IMR-90 (cell line): ENCODE results near the gene TAS2R8. TPM values are rescaled to one million over a fixed set of nuclear protein-coding genes. Genes with fewer than 3 reads are reported as not detected.

ENCODE experiments used
- ATAC-seq: fragments of 200-7000 bp; cut with Tn5 transposase; 2 replicates; pipeline ENCODE4 v1.9.1; 2020; ENCODE audit warnings: low read depth, mild to moderate bottlenecking, moderate library complexity
- Bru-seq: library from RNA; stranded (reverse); fragments of 400-500 nt; gene quantifications from one replicate; lab custom pipeline; 2021; lab: Mats Ljungman, UMichigan
- BruChase-seq, 2 experiments: library from RNA; stranded (reverse); fragments of 400-500 nt; gene quantifications; one replicate each; lab custom pipeline; 2021; lab: Mats Ljungman, UMichigan
- BruUV-seq: library from RNA; stranded (reverse); fragments of 400-500 nt; replicated peaks from 2 replicates; lab custom pipeline; 2021; lab: Mats Ljungman, UMichigan
- CTCF ChIA-PET: fragments of 300-600 bp; formaldehyde crosslinking; extraction: SDS; loops from one replicate; lab custom pipeline; 2021; ENCODE audit warnings: antibody characterized with exemption; lab: Yijun Ruan, JAX
- POLR2A ChIA-PET: fragments of 300-600 bp; sonication (Branson Sonifier 250); formaldehyde crosslinking; loops from one replicate; lab custom pipeline; 2022; ENCODE audit warnings: antibody characterized with exemption; ENCODE audit not compliant: unreplicated experiment; lab: Charles Lee
- DNase-seq: peaks from one replicate; pipeline ENCODE4 v3.0.0; 2013
- H2AFZ ChIP-seq: replicated peaks from 2 replicates; pipeline ENCODE3; 2013; ENCODE audit warnings: low read length, mild to moderate bottlenecking; ENCODE audit not compliant: poor library complexity
- H2AK5ac ChIP-seq: 2 replicates; pipeline ENCODE4 v1.6.1; 2013; ENCODE audit warnings: low read depth, low read length, inconsistent platforms
- H2AK9ac ChIP-seq: replicated peaks from 2 replicates; pipeline ENCODE3; 2013; ENCODE audit warnings: mild to moderate bottlenecking, low read depth, low read length, moderate library complexity; ENCODE audit not compliant: poor library complexity
- H2BK120ac ChIP-seq: 2 replicates; pipeline ENCODE4 v1.6.1; 2013; ENCODE audit warnings: low read depth, low read length, inconsistent platforms
- H2BK15ac ChIP-seq: 3 replicates; pipeline ENCODE4 v1.6.1; 2013; ENCODE audit warnings: low read depth, low read length, inconsistent platforms
- H2BK20ac ChIP-seq: 2 replicates; pipeline ENCODE4 v1.6.1; 2013; ENCODE audit warnings: low read depth, mild to moderate bottlenecking, inconsistent platforms, low read length, moderate library complexity
- H2BK5ac ChIP-seq: 2 replicates; pipeline ENCODE4 v1.6.1; 2013; ENCODE audit warnings: mild to moderate bottlenecking, low read depth, low read length, inconsistent platforms; ENCODE audit not compliant: poor library complexity, severe bottlenecking
- H3K14ac ChIP-seq: replicated peaks from 2 replicates; pipeline ENCODE4 v1.6.1; 2013; ENCODE audit warnings: low read depth, low read length, inconsistent platforms
- H3K18ac ChIP-seq: 2 replicates; pipeline ENCODE4 v1.6.1; 2013; ENCODE audit warnings: low read depth, low read length, control low read depth
- H3K23ac ChIP-seq: 2 replicates; pipeline ENCODE4 v1.6.1; 2013; ENCODE audit warnings: low read depth, low read length, inconsistent platforms
- H3K27ac ChIP-seq: 2 replicates; pipeline ENCODE4 v1.5.1; 2013; ENCODE audit warnings: mild to moderate bottlenecking, control low read depth, low read length; ENCODE audit not compliant: insufficient read depth
- H3K27me3 ChIP-seq: 2 replicates; pipeline ENCODE4 v1.6.1; 2013; ENCODE audit warnings: low read length; ENCODE audit not compliant: control insufficient read depth, insufficient read depth
- H3K36me3 ChIP-seq: 2 replicates; pipeline ENCODE4 v1.6.1; 2013; ENCODE audit warnings: low read length, mixed read lengths; ENCODE audit not compliant: control insufficient read depth, insufficient read depth
- H3K4ac ChIP-seq: 2 replicates; pipeline ENCODE4 v1.6.1; 2013; ENCODE audit warnings: low read depth, low read length, inconsistent platforms
- H3K4me1 ChIP-seq: 2 replicates; pipeline ENCODE4 v1.6.1; 2013; ENCODE audit warnings: low read length, mixed read lengths; ENCODE audit not compliant: control insufficient read depth, insufficient read depth
- H3K4me2 ChIP-seq: 2 replicates; pipeline ENCODE4 v1.6.1; 2013; ENCODE audit warnings: low read depth, mild to moderate bottlenecking, control low read depth, low read length, moderate library complexity
- H3K4me3 ChIP-seq: 2 replicates; pipeline ENCODE4 v1.5.1; 2013; ENCODE audit warnings: low read depth, mild to moderate bottlenecking, control low read depth, low read length, moderate library complexity; ENCODE audit not compliant: insufficient read depth
- H3K56ac ChIP-seq: 2 replicates; pipeline ENCODE4 v1.6.1; 2013; ENCODE audit warnings: low read length, inconsistent platforms; ENCODE audit not compliant: insufficient read depth; ENCODE audit errors: extremely low read depth
- H3K79me1 ChIP-seq, 2 experiments: 2 replicates each; pipeline ENCODE4 v1.6.1; 2013; ENCODE audit warnings: low read length in 2 of 2, inconsistent platforms in 1 of 2, low read depth in 1 of 2
- H3K9ac ChIP-seq: 2 replicates; pipeline ENCODE4 v1.6.1; 2013; ENCODE audit warnings: low read depth, low read length, control low read depth
- H3K9me1 ChIP-seq: 2 replicates; pipeline ENCODE4 v1.6.1; 2013; ENCODE audit warnings: low read length, inconsistent platforms; ENCODE audit not compliant: insufficient read depth
- H3K9me3 ChIP-seq: 2 replicates; pipeline ENCODE4 v1.6.1; 2013; ENCODE audit warnings: low read length; ENCODE audit not compliant: control insufficient read depth, insufficient read depth
- H4K20me1 ChIP-seq: 2 replicates; pipeline ENCODE4 v1.6.1; 2013; ENCODE audit warnings: low read length, inconsistent platforms; ENCODE audit not compliant: insufficient read depth
- H4K5ac ChIP-seq: 2 replicates; pipeline ENCODE4 v1.6.1; 2013; ENCODE audit warnings: mild to moderate bottlenecking, low read depth, low read length, control low read depth
- H4K8ac ChIP-seq, 2 experiments: 2 replicates each; pipeline ENCODE4 v1.6.1; 2013; ENCODE audit warnings: low read depth in 2 of 2, low read length in 2 of 2, control low read depth in 1 of 2, inconsistent platforms in 1 of 2
- H4K91ac ChIP-seq: 2 replicates; pipeline ENCODE4 v1.6.1; 2013; ENCODE audit warnings: low read depth, low read length, inconsistent platforms; ENCODE audit not compliant: insufficient read depth
- FOS ChIP-seq: fragments of 150-350 bp; IDR thresholded peaks from 2 replicates; pipeline ENCODE4 v1.6.1; 2016; ENCODE audit warnings: low read depth, low read length
- MAZ ChIP-seq: IDR thresholded peaks from 2 replicates; pipeline ENCODE4 v1.6.1; 2012; ENCODE audit warnings: low read depth, mild to moderate bottlenecking, low read length, improper control_type of control experiment, moderate library complexity, borderline replicate concordance
- WGBS, 2 experiments: methylation state at CpG; one replicate each; pipeline versions ENCODE4 v1.1.5 to v1.1.7; 2013; ENCODE audit warnings: missing lambda C conversion rate in 2 of 2; ENCODE audit not compliant: insufficient read length in 1 of 2; ENCODE audit errors: extremely low coverage in 2 of 2; 5-methylcytosine and 5-hydroxymethylcytosine counted together
- dilution Hi-C: fragments of 300-500 bp; cut with HindIII; formaldehyde crosslinking; loops from one replicate; pipeline ENCODE4 v1.14.3; 2018; ENCODE audit warnings: low sequenced_read_pairs; ENCODE audit not compliant: unreplicated experiment
- in situ Hi-C: fragments of 300-500 bp; cut with MboI; formaldehyde crosslinking; loops from 3 replicates; pipeline ENCODE4 v1.14.3; 2019; ENCODE audit warnings: low sequenced_read_pairs, inconsistent platforms, mixed read lengths
- intact Hi-C: fragments of 100-400 bp; cut with micrococcal nuclease; formaldehyde crosslinking; loops from 2 replicates; pipeline ENCODE4 v1.10.0; 2022
- long read RNA-seq: library from polyadenylated mRNA; unstranded; transcript quantifications from one replicate; pipeline ENCODE4 v2.0.0, GENCODE V29; 2021; ENCODE audit not compliant: unreplicated experiment
- polyA plus RNA-seq, 3 experiments: library from polyadenylated mRNA; depleted of rRNA; stranded (reverse); fragments of >200 nt; gene quantifications; 2 replicates each; pipeline ENCODE4 v1.2.3, GENCODE V29; 2012; ENCODE audit warnings: low replicate concordance in 1 of 3
- total RNA-seq: library from RNA; depleted of rRNA; stranded (reverse); fragments of >200 nt; gene quantifications from 2 replicates; pipeline ENCODE4 v1.2.3, GENCODE V29; 2012; rRNA removed

Gene TAS2R8, protein sequence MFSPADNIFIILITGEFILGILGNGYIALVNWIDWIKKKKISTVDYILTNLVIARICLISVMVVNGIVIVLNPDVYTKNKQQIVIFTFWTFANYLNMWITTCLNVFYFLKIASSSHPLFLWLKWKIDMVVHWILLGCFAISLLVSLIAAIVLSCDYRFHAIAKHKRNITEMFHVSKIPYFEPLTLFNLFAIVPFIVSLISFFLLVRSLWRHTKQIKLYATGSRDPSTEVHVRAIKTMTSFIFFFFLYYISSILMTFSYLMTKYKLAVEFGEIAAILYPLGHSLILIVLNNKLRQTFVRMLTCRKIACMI
- total RNA-seq, result not detected in 2 replicates
- not detected in 2 replicates for polyA plus RNA-seq (2012; rRNA removed)
- not detected in 2 replicates for polyA plus RNA-seq (2012; cell fraction: cytosol; rRNA removed)
- polyA plus RNA-seq (2012; cell fraction: nucleus; rRNA removed; ENCODE audit: low replicate concordance), result 0.08 TPM in 1 of 2 replicates, not detected in the other
- Bru-seq, nascent RNA, result percentile 28 among the genes with signal in this experiment
- BruChase-seq, experiment 1, labeled RNA remaining after a 6-hour chase, result not detected
- BruChase-seq, experiment 2, labeled RNA remaining after a 2-hour chase, result not detected
- long read RNA-seq, result 0 reads

DNA sequence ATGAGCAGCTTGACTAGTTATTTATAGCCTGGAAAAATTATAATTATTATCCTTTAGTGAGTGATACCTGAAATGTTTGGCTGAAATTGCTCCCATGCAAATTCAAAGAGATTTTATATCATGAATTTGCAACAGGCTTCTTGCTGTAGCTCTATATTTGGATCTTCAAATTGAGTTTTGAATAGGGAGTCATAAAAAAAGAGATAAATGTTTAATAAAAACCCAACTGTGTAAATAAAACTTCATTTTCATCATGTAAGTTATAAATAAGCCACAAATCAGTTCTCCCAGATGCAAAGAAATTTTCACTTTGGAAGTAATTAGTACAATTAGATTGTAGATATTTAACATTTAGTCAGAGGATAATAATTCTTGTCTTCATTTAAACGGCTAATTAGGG, at the start of gene TAS2R8:
TSS of gene TAS2R8 (minus strand) at position 101 of the 400 bp plus-strand sequence. CDS start 306 bp downstream, outside the sequence.
- no peak within 1 kb of the TSS for H4K8ac ChIP-seq
- H4K91ac ChIP-seq, result no peak within 1 kb of the TSS
- in situ Hi-C loops, result no loop called here
- no peak within 1 kb of the TSS for H2AFZ ChIP-seq
- no peak within 1 kb of the TSS for H3K14ac ChIP-seq
- intact Hi-C loops, result no loop called here
- no peak within 1 kb of the TSS for H3K56ac ChIP-seq
- ATAC-seq, result no peak
- no peak within 1 kb of the TSS for H3K23ac ChIP-seq
- POLR2A ChIA-PET, result no interaction called here
- no peak within 1 kb of the TSS for H2BK15ac ChIP-seq
- no peaks in the 10 kb centered on the region for H3K9me1 ChIP-seq
- no peak within 1 kb of the TSS for H3K27ac ChIP-seq
- no peaks in the 10 kb centered on the region for H4K20me1 ChIP-seq
- no peak within 1 kb of the TSS for H3K9ac ChIP-seq
- no peak within 1 kb of the TSS for H3K4me2 ChIP-seq
- no peak within 1 kb of the TSS for H2AK9ac ChIP-seq
- H3K27me3 ChIP-seq, result no peaks in the 10 kb centered on the region; the same call in 1 of the 2 replicates
- no peak within 1 kb of the TSS for H2BK120ac ChIP-seq
- dilution Hi-C loops, result no loop called here
- no CpG with 5 or more reads among the region's 1 CpG for WGBS, 2 experiments
- no peak within 1 kb of the TSS for H2BK20ac ChIP-seq
- no peaks in the 10 kb centered on the region for H3K36me3 ChIP-seq
- H3K4me3 ChIP-seq, result no peak within 1 kb of the TSS
- TF ChIP-seq MAZ (no peak), FOS (no peak)
- no peak for DNase-seq
- H4K5ac ChIP-seq, result no peak within 1 kb of the TSS
- H3K9me3 ChIP-seq, result no peaks in the 10 kb centered on the region
- H2BK5ac ChIP-seq, result no peak within 1 kb of the TSS
- H2AK5ac ChIP-seq, result no peak within 1 kb of the TSS
- H3K4me1 ChIP-seq, result no peaks in the 10 kb centered on the region
- H3K79me1 ChIP-seq, result no peaks in the 10 kb centered on the region
- H3K18ac ChIP-seq, result no peak within 1 kb of the TSS
- CTCF ChIA-PET, result no interaction called here
- no TSS peak for BruUV-seq
- H3K4ac ChIP-seq, result no peak within 1 kb of the TSS
